ENCODE data around the gene MS4A6A.
"Not testable (repeated sequence)": the region's sequence is repeated elsewhere in the genome, so short reads cannot be mapped to it uniquely, and the experiment has no call there.

Gene MS4A6A

GRCh38 chr11:60182541-60183330, at the start of gene MS4A6A:
Gene MS4A6A, minus strand, starts transcription at chr11:60183083. Its CDS starts 1,356 bp downstream, at chr11:60181727.
- ATAC-seq = no peak

- no peak for ATAC-seq
Observed at GRCh38 chr11:60230681-60231080, 47.8 kb upstream of the MS4A6A start.

GRCh38 chr11:60222141-60222540, 39.3 kb upstream of the MS4A6A start:
- ATAC-seq = no peak

DNA sequence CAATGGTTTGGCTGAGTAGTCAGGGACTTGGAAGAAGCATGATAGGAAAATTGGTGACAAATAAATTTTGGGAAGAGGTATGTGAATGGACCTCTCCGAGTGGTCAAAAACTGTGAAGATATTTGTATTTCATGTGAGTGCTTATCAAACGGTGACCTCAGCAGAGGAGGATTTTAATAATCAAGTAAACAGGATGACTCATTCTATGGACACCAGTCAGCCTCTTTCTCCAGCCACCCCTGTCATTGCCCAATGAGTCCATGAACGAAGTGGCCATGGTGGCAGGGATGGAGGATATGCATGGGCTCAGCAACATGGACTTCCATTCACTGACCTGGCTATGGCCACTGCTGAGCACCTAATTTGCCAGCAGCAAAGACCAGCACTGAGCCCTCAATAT, 38.8 kb upstream of the MS4A6A start:
- no peak for ATAC-seq

- ATAC-seq = no peak
Observed at GRCh38 chr11:60221181-60221580, 38.3 kb upstream of the MS4A6A start.

GRCh38 chr11:60214386-60214785, 31.5 kb upstream of the MS4A6A start:
- no peak for ATAC-seq

GRCh38 chr11:60211206-60211605, 28.3 kb upstream of the MS4A6A start:
- no peak for ATAC-seq

DNA sequence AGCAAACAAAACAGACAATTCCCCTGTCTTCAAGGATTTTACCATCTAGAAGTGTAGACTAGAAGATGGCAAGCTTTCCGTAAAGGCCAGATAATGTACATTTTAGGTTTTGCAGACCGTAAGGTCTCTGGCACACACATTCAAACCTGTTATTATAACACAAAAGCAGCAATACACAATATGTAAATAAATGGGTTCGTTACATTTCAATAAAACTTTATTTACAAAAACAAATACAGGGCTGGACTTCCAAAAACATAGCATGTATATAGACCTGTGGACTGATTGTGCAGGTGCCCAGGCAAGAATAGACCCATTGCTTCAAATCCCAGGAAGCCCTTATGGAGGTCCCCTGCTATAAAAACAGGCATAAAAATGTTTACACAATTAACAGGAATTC, 27.1 kb upstream of the MS4A6A start:
- no peak for ATAC-seq

DNA sequence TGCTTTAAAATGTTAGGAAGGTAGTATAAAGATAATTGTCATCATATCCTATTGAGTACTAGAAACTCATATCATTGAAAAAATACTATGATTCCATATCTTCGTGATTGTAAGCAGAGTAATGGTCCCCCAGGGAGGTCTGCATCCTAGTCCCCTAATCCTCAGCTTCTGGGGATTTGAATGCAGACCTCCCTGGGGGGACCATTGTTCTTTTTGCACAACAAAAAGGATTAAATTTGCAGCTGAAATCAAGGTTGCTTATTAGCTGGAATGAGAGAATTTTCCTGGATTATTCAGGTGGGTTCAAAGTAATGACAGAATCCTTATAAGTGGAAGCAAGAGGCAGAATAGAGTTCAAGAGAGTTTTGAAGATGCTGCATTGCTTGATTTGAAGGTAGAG, 26.1 kb upstream of the MS4A6A start:
- no peak for ATAC-seq

- no peak for ATAC-seq
Observed at GRCh38 chr11:60208146-60208895, 25.4 kb upstream of the MS4A6A start.

DNA sequence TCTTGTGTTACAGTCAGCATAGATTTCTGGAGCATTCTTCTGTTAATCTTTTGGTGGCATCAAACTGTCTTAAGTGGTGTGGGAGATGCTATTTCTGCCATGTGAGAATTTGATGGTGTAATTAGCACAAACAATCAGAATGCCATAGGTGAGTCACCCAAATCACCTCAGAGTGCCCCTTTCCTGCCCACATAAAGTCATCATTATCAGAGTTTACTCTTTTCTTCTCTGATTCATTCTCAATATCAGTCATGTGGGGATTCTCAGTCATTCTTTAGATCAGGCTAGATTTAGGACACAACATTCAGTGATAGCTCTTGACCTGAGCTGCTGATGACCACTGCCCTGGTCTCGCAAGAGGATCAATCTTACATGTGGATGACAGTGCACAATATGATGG, 23.7 kb upstream of the MS4A6A start:
- peak; percentile 25 to 38 for ATAC-seq

DNA sequence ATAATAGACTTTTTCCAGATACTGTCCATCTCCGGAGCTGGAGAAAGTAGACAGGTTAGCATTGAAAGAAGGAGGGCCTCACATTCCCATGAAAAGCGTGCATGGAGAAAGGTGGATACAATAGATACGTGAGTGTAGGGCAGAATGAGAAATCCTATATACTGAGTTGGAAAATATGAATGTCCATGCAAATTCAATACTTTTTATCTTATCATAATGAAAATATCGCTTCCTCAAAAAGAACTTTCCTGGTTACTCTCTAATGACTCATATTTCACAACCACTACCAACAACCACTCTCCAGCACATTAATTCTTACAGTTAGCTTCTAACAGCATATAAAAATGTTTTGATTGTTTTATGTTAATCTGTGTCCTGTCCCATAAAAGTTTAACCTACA, 22.0 kb upstream of the MS4A6A start:
- ATAC-seq = no peak

- ATAC-seq = not testable (repeated sequence)
Observed at GRCh38 chr11:60201334-60201733, 18.5 kb upstream of the MS4A6A start.

GRCh38 chr11:60197442-60197841, 14.6 kb upstream of the MS4A6A start:
- ATAC-seq = no peak

- ATAC-seq = no peak
Observed at GRCh38 chr11:60195923-60196368, 13.1 kb upstream of the MS4A6A start.

DNA sequence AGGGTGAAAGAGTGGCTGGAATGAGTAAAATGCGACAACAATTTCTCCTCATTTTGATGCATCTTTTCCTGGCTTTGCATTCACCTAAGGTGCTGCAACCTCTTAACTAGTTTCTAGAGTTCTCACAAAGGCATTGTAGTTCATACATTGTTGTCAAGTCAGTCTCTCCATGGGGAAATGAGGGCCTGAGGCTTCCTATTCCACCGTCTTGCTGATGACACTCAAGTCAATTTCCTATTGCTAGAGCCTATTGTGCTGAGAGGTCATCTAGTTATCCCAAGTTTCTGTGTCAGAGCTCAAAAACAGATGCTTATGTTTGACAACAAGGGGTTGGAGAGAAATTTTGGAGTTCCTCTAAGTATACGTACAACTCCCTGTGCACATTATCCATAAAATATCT, 11.6 kb upstream of the MS4A6A start:
- no peak for ATAC-seq

GRCh38 chr11:60193687-60194433, 11.0 kb upstream of the MS4A6A start:
- peak; percentile 75 to 84 for ATAC-seq

DNA sequence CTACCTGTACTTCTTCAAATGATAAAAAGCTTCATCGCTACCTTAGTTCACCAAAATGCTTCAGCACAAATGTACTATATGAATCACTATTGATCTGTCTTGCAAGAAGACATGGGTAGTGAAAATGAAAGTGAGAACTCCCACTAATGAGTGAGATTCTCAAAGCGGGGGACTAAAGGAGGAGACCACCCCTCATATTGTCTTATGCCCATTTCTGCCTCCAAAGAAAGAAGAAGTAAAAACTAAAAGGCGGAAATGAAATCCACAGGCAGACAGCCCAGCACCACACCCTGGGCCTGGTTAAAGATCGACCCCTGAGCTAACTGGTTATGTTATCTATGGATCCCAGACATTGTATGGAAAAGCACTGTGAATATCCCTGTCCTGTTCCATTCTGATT, 9.7 kb upstream of the MS4A6A start:
- not testable (repeated sequence) for ATAC-seq

- not testable (repeated sequence) for ATAC-seq
Observed at GRCh38 chr11:60188481-60188880, 5.6 kb upstream of the MS4A6A start.

DNA sequence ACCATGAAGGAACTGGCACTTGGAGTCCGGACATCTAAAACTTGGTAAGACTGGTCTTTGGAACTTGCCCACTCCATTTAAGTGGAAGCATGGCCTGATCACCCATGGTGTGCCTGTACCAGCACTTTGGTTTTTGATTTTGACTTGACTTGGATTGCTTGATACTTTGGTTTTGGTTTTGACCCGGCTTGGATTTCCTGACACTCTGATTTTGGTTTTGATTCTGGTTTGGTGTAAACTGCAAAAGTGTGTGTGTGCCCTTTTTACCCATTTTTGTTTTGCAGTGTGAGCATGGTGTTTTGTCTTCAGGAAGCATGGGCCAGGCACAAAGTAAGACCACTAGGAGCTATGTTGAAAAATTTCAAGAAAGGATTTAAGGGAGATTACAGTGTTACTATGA, 3.2 kb upstream of the MS4A6A start:
- ATAC-seq = not testable (repeated sequence)

DNA sequence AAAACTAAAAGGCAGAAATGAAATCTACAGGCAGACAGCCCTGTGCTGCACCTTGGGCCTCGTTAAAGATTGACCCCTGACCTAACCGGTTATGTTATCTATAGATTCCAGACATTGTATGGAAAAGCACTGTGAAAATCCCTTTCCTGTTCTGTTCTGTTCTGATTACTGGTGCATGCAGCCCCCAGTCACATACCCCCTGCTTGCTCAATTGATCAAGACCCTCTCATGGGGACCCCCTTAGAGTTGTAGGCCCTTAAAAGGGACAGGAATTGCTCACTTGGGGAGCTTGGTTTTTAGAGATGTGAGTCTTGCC, 2.6 kb upstream of the MS4A6A start:
- not testable (repeated sequence) for ATAC-seq

DNA sequence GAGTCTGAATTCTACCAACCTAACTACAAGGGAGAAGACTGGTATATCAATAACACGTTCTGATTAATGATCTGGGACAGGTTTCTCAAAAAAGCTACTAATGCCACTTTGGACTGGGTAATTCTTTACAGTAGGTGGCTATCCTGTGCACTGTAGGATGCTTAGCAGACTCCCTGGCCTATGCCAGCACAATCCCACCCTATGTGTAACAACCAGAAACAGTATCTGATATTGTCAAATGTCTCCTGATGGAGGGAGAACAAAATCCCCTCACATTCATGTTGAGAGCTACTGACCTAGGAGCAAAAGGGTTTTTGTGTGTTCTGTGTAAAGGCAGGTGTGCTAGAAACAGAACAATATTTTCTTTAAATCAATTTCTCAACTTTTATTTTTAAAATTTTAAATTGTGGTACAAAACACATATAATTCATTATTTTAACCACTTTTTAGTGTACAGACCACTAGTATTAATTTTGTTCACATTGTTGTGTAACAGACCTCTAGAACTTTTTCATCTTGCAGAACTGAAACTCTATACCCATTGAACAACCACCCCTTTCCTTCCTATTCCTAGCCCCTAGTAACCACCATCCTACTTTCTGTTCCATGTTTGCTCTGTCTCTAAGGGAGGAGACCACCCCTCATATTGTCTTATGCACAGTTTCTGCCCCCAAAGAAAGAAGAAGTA, 2.1 kb upstream of the MS4A6A start:
- no peak for ATAC-seq

Measured in activated CD4-positive, CD25-positive, alpha-beta regulatory T cell treated with anti-CD3 and anti-CD28 coated beads, Interleukin-2, amount 50 U/mL, for 24 hours (primary cell).